Activated CD8-positive, alpha-beta memory T cell treated with anti-CD3 and anti-CD28 coated beads for 36 hours (primary cell): Measurements from ENCODE around the gene RSRC2. TPM values are rescaled to one million over a fixed set of nuclear protein-coding genes. Genes with fewer than 3 reads are reported as not detected.
"Not testable (repeated sequence)": the region's sequence is repeated elsewhere in the genome, so short reads cannot be mapped to it uniquely, and the experiment has no call there.

Experiments
- CTCF ChIA-PET: fragments of 350-600 bp; sonication (Branson Sonifier 250); formaldehyde crosslinking; loops from one replicate; lab custom pipeline; 2021; ENCODE audit warnings: antibody characterized with exemption; lab: Charles Lee
- POLR2A ChIA-PET: fragments of 350-600 bp; sonication (Branson Sonifier 250); formaldehyde crosslinking; loops from one replicate; lab custom pipeline; 2021; ENCODE audit warnings: antibody characterized with exemption; lab: Charles Lee
- total RNA-seq, 2 experiments: library from RNA; stranded (reverse); gene quantifications; one replicate each; pipeline ENCODE4 v1.2.3, GENCODE V29; 2021

The RSRC2 gene, protein sequence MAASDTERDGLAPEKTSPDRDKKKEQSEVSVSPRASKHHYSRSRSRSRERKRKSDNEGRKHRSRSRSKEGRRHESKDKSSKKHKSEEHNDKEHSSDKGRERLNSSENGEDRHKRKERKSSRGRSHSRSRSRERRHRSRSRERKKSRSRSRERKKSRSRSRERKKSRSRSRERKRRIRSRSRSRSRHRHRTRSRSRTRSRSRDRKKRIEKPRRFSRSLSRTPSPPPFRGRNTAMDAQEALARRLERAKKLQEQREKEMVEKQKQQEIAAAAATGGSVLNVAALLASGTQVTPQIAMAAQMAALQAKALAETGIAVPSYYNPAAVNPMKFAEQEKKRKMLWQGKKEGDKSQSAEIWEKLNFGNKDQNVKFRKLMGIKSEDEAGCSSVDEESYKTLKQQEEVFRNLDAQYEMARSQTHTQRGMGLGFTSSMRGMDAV
- 10 to 100 TPM; 84.1 to 89.4 TPM for total RNA-seq

DNA sequence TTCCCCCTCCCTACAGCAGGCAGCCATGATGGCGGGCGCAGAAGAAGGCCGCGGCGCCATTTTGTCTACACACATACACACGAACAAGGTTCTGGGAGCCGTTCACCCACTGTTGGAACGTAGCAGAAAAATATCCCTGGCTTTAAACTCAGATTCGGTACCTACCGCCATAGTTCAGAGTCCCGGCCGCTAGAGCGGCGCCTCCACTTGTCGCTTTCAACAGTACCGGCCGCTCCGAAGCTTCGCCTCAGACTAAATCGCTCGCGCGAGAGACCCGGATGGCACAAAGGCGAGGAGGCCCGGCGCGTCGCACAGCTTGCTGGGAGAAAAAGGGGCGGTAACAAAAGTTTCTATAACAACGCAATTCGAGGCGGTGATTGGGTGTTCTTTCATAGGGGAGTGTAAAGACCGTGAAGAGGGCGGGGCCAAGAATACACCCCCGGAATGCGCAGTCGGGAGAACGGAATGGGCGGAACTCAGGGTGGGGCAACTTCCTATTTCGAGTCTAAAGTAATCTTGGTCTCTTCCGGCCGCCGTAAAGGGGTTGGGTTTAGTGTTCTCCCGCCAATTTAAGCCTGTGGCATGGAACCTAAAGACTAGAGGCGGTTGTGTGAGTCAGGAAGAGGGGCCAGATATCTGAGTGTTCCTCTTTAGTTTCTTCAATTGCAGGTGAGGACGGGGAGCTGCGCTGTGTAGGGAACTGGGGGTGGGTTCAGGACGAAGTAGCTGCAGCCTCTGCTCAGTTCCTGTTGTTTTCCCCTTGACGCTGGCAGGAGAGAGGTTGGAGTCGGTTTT, at the start of gene RSRC2, which contains the start of gene KNTC1:
RSRC2 (minus strand) TSS at position 254 of the 795 bp plus-strand sequence; CDS start at position 171, 83 bp downstream.
KNTC1 (plus strand) TSS at position 567 of the 795 bp plus-strand sequence. CDS start 2,815 bp downstream, outside the sequence.
- ChIA-PET POLR2A (interaction anchor here (0.6 to 4.2 kb wide), 8 partner anchors 15 to 301 kb away, joined by 3 to 48 read pairs (median 3); partner anchors contain the start of gene ZCCHC8), CTCF (interaction anchor here (2.3 kb wide), 1 partner anchor 26 kb away, joined by 10 read pairs; the partner anchor contains the start of gene ZCCHC8)

DNA sequence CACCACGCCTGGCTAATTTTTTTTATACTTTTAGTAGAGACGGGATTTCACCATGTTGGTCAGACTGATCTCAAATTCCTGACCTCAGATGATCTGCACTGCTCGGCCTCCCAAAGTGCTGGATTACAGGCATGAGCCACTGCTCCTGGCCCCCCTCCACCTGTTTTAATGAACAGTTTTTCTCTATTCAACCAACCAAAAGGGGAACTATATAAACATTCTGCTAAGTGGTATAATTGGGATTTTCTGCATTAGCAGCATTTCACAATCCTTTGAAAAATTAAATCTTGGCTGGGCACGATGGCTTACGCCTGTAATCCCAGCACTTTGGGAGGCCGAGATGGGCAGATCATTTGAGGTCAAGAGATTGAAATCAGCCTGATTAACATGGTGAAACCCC, 45.1 kb upstream of the RSRC2 start:
- POLR2A ChIA-PET = no interaction called here
- CTCF ChIA-PET = no interaction called here

DNA sequence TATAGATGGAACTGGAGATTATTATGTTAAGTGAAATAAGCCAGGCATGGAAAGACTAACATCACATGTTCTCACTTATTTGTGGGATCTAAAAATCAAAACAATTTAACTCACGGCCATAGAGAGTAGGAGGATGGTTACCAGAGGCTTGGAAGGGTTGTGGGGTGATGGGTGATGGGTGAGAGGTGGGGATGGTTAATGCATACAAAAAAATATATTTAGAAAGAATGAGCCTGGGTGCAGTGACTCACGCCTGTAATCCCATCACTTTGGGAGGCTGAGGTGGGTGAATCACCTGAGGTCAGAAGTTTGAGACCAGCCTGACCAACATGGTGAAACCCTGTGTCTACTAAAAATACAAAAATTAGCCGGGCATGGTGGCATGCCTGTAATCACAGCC, 43.3 kb upstream of the RSRC2 start:
- CTCF ChIA-PET, POLR2A ChIA-PET: not testable (repeated sequence)

DNA sequence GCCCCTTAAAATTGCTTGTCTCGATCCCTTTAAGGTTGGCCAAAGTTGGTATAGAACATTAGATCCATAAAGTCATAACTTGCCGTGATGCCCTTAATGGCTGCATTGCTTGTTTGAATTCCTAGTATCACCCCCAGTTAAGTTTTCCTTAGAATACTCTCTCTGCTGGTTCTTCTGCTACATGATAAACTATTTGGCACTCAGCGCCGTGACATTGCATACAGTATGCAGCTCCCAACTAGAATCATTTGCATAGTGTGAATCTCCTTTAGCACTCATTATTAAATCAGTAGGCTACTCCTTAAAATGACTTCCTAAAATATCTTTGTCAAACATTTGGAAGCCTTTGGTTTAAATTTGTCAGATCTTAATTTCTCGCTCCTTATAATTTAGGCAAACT, 42.6 kb upstream of the RSRC2 start:
- CTCF ChIA-PET = no interaction called here
- POLR2A ChIA-PET = no interaction called here

DNA sequence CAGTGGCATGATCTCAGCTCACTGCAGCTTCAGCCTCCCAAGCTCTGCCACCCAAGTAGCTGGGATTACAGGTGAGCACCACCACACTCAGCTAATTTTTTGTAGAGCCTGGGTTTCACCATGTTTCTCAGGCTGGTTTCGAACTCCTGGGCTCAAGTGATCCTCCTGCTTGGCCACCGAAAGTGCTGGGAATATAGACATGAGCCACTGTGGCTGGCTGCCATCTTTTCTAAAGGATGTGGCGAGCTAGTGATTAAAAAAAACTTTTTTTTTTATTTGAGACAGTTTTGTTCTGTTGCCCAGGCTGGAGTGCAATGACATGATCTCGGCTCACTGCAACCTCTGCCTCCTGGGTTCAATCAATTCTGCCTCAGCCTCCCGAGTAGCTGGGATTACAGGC, 40.1 kb upstream of the RSRC2 start:
- CTCF ChIA-PET = not testable (repeated sequence)

DNA sequence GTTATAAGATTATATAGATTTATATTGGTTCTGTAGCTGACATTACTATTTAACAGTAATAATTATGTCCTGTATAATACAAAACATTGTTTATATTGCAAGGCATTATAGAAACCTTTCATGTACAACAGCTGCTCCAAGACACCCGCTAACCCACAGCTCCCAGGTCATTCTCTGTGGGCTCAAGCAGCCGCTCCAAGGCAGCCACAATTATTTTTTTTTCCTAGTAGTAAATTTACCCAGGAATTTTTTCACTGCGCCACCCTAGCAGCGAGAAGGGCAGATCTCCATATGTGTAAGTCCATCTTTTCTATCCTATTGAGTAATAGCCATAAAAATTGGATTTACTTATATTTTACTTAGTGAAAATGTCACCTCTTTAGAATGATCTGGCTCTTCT, 36.6 kb upstream of the RSRC2 start:
- CTCF ChIA-PET = no interaction called here

More for the DNA sequence above, 40.1 kb upstream of the RSRC2 start:
- POLR2A ChIA-PET = not testable (repeated sequence)

DNA sequence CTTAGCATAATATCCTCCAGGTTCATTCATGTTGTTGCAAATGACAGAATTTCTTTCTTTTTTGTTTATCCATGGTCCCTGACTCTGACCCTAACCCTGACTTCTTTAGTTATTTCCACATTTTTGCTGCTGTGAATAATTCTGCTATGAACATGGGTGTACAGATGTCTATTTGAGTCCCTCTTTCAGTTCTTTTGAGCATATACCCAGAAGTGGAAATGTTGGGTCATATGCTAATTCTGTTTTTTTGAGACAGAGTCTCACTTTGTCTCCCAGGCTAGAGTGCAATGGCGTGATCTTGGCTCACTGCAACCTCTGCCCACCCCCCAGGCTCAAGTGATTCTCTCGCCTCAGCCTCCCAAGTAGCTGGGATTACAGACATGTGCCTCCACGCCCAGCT, 33.4 kb upstream of the RSRC2 start:
- CTCF ChIA-PET = no interaction called here
- POLR2A ChIA-PET = no interaction called here

More for the DNA sequence above, 36.6 kb upstream of the RSRC2 start:
- POLR2A ChIA-PET = no interaction called here

DNA sequence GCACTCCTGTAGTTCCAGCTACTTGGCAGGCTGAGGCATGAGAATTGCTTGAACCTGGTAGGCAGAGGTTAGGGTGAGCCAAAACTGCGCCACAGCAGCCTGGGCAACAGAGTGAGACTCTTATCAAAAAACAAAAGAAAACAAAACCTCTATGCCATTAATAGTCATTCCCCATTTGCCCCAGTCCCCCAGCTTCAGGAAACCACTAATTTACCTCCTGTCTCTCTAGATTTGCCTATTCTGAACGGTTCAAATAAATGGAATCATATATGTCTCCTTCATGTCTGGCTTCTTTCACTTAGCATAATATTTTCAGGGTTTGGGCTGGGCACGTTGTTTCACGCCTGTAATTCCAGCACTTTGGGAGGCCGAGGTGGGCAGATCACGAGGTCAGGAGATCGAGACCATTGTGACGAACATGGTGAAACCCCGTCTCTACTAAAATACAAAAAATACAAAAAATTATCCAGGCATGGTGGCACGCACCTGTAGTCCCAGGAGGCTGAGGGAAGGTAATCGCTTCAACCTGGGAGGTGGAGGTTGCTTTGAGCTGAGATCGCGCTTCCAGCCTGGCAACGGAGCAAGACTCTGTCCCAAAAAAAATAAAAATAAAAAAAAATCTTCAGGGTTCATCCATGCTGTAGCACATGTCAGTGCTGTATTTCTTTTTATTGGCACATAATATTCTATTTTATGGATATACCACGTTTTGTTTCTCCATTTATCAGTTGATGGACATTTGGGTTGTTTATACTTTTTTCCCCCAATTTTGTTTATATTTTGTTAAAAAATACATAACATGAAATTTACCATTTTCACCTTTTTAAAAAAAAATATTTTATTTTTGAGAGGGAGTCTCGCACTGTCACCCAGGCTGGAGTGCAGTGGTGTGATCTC, 32.3 kb upstream of the RSRC2 start:
- POLR2A ChIA-PET = no interaction called here
- CTCF ChIA-PET = no interaction called here

DNA sequence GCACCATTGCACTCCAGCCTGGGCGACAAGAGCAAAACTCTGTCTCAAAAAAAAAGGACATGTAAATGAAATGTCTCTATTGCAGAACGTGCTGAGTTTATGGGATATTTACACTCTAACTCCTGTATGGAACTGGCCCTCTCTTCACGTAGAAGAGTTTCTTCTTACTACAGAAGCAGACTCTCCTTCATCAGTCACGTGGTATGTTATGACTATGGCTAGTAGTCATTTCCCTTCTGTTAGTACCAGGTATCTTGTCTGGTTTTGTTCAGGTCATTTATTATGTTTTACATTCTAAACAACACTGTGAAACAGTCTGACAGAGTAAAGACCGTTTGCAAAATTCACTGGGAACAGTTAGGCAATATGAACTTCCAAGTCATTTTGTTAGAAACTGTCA, 20.6 kb upstream of the RSRC2 start:
- ChIA-PET CTCF (no interaction called here), POLR2A (interaction anchor here (0.9 kb wide), 1 partner anchor 10 kb away, joined by 3 read pairs; no protein-coding TSS in a partner anchor)

DNA sequence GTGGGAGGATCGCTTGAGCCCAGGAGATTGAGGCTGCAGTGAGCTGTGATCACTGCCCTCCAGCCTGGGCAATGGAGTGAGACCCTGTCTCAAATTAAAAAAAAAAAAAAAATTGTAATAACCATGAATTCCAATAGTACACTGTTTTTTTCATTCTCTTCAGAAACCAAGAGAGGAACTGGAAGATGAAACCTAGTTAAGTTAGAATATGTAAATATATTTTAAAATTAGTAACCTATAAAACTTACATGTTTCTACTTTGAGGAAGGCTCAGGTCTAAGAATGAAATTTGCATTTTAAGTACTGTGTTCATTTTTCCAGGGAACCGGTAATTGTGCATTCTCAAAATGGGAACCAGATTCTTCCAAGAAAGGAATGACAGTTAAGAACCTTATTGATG, 19.1 kb upstream of the RSRC2 start:
- CTCF ChIA-PET = no interaction called here
- POLR2A ChIA-PET = interaction anchor here (1.0 kb wide), 1 partner anchor 19 kb away, joined by 3 read pairs; the partner anchor contains the start of genes KNTC1 and RSRC2

DNA sequence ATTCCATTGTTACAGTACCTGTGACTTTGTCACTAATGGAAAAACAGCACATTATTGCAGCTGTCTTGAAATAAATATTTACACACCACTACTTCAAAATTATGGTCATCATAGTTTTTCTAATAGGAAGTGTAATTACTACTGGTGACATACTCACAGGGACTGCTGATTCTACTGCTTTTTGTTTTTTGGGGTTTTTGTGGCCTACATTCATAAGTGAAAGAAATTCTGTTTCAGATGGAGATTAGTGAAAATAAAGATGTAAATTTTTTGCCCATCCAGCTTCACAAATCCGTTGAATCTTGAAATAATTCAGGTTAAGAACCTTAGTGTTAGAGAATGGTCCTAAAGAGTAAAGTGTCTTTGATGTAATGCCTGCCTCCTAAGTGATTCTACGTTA, 17.8 kb upstream of the RSRC2 start:
- CTCF ChIA-PET = no interaction called here
- POLR2A ChIA-PET = no interaction called here

DNA sequence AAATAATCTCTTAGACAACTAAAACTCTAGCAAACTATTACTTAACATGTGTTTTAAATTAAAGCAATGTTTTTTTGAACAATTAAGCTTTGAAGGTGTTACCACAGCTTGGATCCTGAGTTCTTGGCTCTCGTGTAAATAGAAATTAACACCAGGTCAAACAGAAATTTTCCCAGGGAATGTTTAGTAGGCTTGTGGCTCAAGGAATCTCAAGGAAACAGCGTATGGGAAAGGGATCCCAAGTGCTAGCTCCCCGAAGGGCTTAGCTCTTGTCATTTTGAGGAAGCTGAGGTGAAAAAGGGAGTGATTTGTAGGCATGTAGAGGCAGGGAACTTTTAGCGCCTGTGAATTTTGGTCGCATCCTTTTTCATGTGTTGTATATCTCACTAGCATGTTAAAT, 11.8 kb upstream of the RSRC2 start:
- CTCF ChIA-PET = interaction anchor here (1.5 kb wide), 1 partner anchor 16 kb away, joined by 3 read pairs; no protein-coding TSS in a partner anchor
- POLR2A ChIA-PET = no interaction called here

DNA sequence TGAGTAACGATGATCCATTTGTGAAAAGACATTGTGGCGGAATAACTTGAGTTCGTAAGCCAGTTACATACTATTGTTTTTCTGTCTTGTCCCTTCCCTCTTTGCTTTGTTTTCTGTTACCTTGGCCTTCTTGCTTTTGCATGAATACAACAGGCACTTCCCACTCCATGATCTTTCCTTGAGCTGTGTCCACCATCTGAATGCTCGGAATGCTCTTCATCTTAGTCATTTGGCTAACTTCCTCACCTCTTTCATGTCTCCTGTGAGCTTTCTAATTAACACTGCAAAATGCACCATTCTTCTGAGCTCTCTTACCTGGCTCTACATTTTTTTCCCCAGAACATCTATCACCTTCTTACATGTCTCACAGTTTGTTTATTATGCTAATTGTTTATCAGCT, 10.3 kb upstream of the RSRC2 start:
- POLR2A ChIA-PET = interaction anchor here (1.2 kb wide), 1 partner anchor 11 kb away, joined by 3 read pairs; no protein-coding TSS in a partner anchor
- CTCF ChIA-PET = interaction anchor here (0.7 to 1.5 kb wide), 3 partner anchors 11 to 49 kb away, joined by 3 to 4 read pairs (median 3); no protein-coding TSS in a partner anchor

DNA sequence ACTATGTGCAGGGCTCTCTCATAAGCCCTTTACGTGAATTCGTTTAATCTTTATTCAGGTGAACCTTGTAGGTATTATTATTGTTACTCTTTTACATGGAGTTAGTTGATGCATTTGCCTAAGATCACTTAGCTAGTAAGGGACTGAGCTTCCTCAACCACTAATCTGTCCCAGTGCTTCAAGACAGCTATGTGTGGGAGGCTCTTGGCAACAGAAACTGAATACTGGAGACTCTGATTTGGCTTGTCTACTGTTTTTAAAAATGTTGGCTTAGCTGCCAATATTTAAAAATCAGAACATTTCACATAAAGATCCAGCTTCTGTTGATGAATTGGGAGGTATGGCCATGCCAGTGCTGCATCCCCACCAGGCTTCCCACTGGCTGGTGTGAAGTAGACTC, 7.1 kb upstream of the RSRC2 start:
- CTCF ChIA-PET = no interaction called here
- POLR2A ChIA-PET = no interaction called here

DNA sequence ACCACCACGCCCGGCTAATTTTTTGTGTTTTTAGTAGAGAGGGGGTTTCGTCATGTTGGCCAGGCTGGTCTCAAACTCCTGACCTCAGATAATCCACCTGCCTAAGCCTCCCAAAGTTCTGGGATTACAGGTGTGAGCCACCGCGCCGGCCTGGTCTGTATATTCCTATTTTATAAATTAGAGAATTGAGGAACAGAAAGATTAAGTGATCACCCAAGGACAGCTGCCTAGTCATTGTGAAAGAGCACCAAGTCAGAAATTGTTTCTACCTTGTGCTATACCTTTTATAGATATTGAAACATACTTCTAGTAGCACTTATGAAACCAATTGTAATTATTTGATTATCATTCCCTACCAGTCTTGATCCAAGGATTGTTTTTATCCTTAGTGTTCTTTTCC, 2.3 kb upstream of the RSRC2 start:
- CTCF ChIA-PET = no interaction called here
- POLR2A ChIA-PET = no interaction called here

DNA sequence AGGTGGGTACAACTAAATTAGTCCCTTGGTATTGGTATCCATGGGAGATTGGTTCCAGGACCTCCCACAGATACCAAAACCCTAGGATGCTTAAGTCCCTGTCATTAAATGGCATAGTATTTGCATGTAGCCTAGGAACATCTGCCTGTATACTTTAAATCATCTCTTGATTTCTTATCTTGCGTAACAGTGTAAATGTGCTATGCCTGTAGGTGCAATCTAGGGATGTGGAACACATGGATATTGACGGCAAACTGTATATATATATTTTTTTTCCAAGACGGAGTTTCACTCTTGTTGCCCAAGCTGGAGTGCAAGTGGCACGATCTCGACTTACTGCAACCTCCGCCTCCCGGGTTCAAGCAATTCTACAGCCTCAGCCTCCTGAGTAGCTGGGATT, 1.8 kb upstream of the RSRC2 start:
- ChIA-PET CTCF (no interaction called here), POLR2A (interaction anchor here (1.1 to 4.2 kb wide), 2 partner anchors 26 to 29 kb away, joined by 4 to 48 read pairs; partner anchors contain the start of gene ZCCHC8)

DNA sequence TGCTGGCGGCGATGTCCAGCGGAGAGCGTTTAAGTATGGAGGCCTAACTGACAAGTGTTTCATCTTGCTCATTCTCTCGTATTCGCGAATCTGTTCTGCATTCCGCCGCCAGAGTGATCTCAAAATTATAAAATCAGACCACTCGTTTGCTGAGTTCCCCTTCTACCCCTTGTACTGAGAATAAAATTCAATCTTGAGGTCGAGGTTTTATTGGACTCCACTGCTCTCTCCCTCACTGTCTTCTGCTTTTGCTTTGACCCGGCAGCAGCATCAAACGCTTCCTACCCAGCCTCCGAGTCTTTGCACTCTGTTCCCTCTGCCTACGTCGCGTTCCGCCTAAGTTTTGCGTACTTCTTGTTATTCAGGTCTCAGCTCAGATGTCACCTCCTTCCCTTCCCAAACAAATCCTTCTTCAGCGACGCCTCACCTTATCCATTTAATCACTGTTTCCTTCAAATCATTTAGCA, 775 bp upstream of the RSRC2 start:
- POLR2A ChIA-PET = interaction anchor here (0.6 to 4.2 kb wide), 6 partner anchors 19 to 301 kb away, joined by 3 to 48 read pairs (median 4); partner anchors contain the start of gene ZCCHC8
- CTCF ChIA-PET = interaction anchor here (2.3 kb wide), 1 partner anchor 26 kb away, joined by 10 read pairs; the partner anchor contains the start of gene ZCCHC8
